Stomach (tissue), 4 donors: ENCODE data around the gene NRXN2.

Experiments
- CTCF ChIP-seq, 7 experiments: fragments of 450-650 bp in 4 of 7; fragments of 200-600 bp in 3 of 7; sonication (generic) in 3 of 7; IDR thresholded peaks; one replicate each; pipeline ENCODE4 v1.5.1; 2016 to 2019; ENCODE audit warnings: antibody characterized with exemption in 7 of 7, control low read depth in 2 of 7, mild to moderate bottlenecking in 1 of 7
- EP300 ChIP-seq: sonication (generic); formaldehyde crosslinking; IDR thresholded peaks from one replicate; pipeline ENCODE4 v1.6.1; 2017; ENCODE audit warnings: antibody characterized with exemption
- POLR2A ChIP-seq, 4 donors: fragments of 450-650 bp; IDR thresholded peaks; one replicate each; pipeline ENCODE4 v1.6.1; 2016; ENCODE audit warnings: antibody characterized with exemption in 4 of 4, control low read depth in 2 of 4, mild to moderate bottlenecking in 1 of 4, moderate library complexity in 1 of 4
- POLR2AphosphoS5 ChIP-seq, 3 donors: sonication (generic); formaldehyde crosslinking; IDR thresholded peaks; one replicate each; pipeline ENCODE4 v1.6.1; 2016; ENCODE audit warnings: antibody characterized with exemption in 3 of 3

DNA sequence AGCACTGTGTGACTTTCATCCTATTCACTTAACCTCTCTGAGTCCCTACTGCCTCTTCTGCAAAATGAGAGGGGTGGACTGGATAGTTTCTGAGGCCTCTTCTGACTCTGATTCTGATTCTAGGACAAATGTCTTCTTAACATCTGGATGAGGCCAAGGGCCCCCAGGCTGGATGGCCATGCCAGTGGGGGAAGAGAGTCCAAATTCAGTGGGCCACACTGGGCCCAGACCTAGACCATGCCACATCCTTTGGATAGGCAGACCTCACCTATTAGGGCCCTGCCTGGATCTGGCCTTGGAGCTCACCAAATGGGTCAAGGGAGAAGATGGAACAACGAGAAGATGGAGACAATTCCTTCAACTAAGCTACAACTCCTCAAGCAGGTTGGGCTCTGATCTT lies 24.6 kb downstream of the NRXN2 start:
- TF ChIP-seq CTCF (IDR thresholded peaks at IDR 0.05) = no peak
- no peak for TF ChIP-seq EP300
- no peak for TF ChIP-seq POLR2A (IDR thresholded peaks at IDR 0.05)
- TF ChIP-seq POLR2AphosphoS5 (IDR thresholded peaks at IDR 0.05) = no peak
